HCT116 (cell line): ENCODE data around the gene NMU.

Source experiments
- CTCF ChIP-seq, 3 experiments: fragments of 200-600 bp in 1 of 3; sonication (generic) in 1 of 3; IDR thresholded peaks in 2 of 3; conservative IDR thresholded peaks in 1 of 3; 2 replicates each; pipeline ENCODE4 v1.5.1; 2012 to 2017; ENCODE audit warnings: low read depth in 2 of 3, low read length in 2 of 3, antibody characterized with exemption in 1 of 3, borderline replicate concordance in 1 of 3, control low read depth in 1 of 3, mild to moderate bottlenecking in 1 of 3, mixed read lengths in 1 of 3, mixed run types in 1 of 3, moderate library complexity in 1 of 3; ENCODE audit not compliant: insufficient read depth in 1 of 3
- ELF1 ChIP-seq: IDR thresholded peaks from 2 replicates; pipeline ENCODE4 v1.6.1; 2012; ENCODE audit warnings: low read depth, borderline replicate concordance
- POLR2A ChIP-seq: IDR thresholded peaks from 2 replicates; pipeline ENCODE4 v1.7.0; 2011; ENCODE audit warnings: borderline replicate concordance; ENCODE audit not compliant: insufficient read depth, insufficient read length; ENCODE audit errors: extremely low read depth
- POLR2AphosphoS5 ChIP-seq: IDR thresholded peaks from 2 replicates; pipeline ENCODE4 v1.6.1; 2011; ENCODE audit warnings: mild to moderate bottlenecking, low read depth, low read length, moderate library complexity

GRCh38 chr4:55575513-55575912 is 60.6 kb downstream of the NMU start:
- TF ChIP-seq CTCF (IDR thresholded peaks at IDR 0.05 in 2 of 3, conservative IDR thresholded peaks at IDR 0.05 in 1 of 3; ENCODE audit: borderline replicate concordance in 1 of 3, insufficient read depth in 1 of 3, low read depth in 2 of 3, low read length in 2 of 3) (no peak), ELF1 (no peak), POLR2A (no peak), POLR2AphosphoS5 (no peak)
